Uterus (tissue), 2 donors: ENCODE measurements around the gene REV3L.

ENCODE experiments used
- CTCF ChIP-seq, 4 experiments: fragments of 200-600 bp in 2 of 4; fragments of 450-650 bp in 2 of 4; sonication (generic) in 2 of 4; IDR thresholded peaks; one replicate each; pipeline ENCODE4 v1.5.1; 2016 to 2019; ENCODE audit warnings: antibody characterized with exemption in 4 of 4, mild to moderate bottlenecking in 2 of 4, moderate library complexity in 1 of 4
- POLR2A ChIP-seq, 2 donors: fragments of 450-650 bp; IDR thresholded peaks; one replicate each; pipeline ENCODE4 v1.6.1; 2016; ENCODE audit warnings: antibody characterized with exemption in 2 of 2, mild to moderate bottlenecking in 1 of 2, moderate library complexity in 1 of 2

GRCh38 chr6:111417181-111417585 lies 65.8 kb downstream of the REV3L start:
- no peak for TF ChIP-seq CTCF (IDR thresholded peaks at IDR 0.05)
- no peak for TF ChIP-seq POLR2A (IDR thresholded peaks at IDR 0.05)
